Superior temporal gyrus (tissue), 1 donor: ENCODE results near the gene KIF23.

Experiments
- DNase-seq: peaks from one replicate; pipeline ENCODE4 v3.0.0-alpha.2; 2016; ENCODE audit errors: extremely low spot score

Gene KIF23

DNA sequence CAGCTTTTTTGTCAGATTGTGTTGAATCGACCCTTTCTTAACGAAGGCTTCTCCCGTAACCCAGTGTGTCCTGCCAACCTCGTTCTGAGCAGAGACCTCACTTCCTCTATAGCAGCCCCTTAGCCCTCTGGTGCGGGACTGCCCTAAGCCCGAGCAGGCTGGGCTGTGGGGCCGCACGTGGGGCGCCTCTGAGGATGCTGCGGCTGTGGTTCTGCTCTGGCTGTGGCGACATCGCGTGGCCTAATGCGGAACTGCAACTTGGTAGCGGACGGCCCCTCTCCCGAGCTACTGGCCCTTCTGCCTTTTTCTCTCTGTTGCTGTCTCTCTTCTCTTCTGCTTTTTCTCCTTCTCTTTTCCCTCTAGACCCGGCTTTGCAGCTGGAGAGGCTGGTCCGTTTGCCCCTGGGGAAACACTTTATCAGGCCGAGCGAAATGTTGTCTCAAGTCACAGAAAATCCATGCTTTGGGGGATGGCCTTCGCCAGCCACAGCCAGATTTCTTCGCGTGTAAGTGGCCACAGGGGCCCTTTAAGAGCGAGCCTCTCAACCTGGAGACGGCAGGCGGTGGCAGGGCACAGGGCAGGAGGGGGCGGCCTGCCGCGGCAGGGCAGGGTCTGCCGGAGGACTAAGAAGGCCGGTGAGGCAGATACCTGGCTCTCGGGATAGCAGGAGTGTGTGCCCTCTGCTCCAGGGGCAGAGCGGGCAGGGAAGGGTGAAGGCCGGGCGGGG lies 19.4 kb upstream of the KIF23 start:
- DNase-seq: peak; percentile 88

DNA sequence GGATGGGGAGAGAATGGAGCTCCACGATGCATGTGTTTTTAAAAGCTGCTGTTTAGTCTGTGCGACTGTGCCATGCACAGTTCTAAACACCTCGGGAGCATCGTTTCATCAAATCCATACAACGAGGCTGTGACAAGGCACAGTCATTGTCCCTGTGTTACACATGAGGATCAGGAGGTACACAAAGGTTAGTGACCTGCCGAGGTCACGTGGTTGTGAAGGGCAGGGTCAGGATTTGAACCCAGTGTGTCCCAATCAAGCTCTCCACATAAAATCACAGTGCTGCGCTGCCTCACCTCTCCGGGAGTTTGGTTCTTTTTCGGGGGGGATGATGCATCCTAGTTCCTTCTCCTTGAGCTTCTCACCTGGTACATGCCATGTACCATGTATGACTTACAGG lies 18.7 kb upstream of the KIF23 start:
- DNase-seq: no peak

DNA sequence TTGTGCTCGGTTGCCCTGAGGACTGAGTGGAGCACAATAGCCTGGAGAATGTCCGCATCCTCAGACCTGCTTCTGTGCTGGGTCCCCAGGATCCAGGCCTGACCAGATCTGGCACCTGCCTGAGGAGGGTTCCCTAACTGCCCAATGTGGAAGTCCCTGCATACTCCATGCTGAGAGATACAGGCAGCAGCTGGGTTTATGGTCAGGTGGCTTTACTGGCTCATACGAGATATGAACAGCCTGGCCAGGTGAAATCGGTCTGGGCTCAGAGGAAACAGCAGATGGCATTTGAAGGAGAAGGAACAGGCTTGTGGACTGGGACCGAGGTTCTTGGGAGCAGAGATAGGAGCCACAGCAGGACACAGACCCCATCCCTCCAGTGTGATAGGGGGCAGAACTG lies 18.2 kb upstream of the KIF23 start:
- DNase-seq: no peak

DNA sequence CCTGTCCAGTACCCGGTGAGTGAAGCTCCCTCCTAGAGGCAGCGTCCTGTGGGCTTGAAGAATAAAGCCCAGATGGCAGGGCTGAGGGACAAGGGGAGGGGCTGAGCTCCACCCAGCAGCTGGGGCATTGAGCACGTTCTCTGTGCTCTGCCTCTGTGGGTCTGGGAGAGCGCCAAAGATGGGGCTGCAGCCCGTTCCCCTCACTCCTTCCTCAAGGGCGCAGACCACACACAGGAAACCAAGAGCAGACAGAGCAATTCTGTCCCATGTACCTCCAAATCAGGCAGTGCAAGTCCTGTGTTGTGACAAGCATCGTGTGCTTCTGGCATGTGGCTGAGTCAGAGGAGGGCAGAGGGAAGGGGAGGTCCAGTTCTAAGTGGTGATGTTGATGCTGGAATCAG lies 15.7 kb upstream of the KIF23 start:
- DNase-seq: no peak

DNA sequence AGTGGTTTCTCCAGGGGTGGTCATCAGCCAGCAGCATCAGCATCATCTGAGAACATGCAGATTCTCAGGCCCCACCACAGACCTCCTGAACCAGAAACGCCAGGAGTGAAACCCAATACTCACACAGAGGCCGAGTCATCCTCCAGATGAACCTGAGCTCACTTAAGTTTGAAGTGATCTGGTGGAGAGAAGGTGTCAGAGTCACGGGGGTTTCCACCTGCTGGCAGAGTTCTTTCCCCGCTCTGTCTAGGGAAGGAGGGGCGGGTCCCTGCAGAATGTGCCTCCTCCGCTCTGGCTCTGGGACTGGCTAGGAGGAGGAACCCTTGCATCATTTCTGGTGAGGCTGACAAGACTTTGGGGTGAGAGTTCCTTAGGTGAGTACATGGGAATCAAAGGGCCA lies 13.3 kb upstream of the KIF23 start:
- no peak for DNase-seq

DNA sequence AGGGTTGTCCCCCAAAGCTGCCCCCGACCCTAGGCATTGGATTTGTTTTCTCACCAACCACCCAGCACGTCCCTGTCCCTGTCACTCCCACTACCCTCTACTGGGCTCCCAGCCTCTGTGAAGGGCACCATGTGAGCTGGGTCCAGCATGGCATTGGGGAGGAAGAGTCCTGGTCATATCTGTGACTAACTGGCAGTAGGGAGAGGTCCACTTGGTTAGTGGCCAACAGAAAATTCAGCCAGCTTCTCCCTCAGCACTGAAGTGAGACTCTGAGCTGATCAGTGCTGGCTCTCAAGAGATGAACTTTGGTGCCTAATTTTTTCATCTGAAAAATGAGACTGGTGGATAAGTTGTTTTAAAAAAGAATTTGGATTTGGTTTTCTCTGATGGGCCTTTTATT lies 11.3 kb upstream of the KIF23 start:
- DNase-seq: no peak

DNA sequence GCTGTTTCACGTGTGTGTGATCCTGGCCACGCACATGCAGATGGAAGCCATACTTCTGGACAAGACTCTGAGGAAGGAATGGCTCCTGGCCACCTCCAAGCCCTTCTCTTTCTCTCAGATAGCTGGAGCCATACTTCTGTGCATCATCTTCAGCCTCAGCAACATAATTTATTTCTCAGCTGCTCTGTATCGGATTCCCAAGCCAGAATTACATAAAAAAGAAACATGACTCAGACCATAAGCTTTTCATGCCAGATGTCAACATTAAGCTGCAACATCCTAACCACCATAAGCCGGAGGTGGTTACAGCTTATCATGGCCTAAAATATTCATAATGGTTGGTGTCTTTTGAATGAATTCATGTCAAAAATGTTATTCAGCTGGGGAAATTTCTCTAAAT lies 10.6 kb upstream of the KIF23 start:
- DNase-seq: peak; percentile 43

DNA sequence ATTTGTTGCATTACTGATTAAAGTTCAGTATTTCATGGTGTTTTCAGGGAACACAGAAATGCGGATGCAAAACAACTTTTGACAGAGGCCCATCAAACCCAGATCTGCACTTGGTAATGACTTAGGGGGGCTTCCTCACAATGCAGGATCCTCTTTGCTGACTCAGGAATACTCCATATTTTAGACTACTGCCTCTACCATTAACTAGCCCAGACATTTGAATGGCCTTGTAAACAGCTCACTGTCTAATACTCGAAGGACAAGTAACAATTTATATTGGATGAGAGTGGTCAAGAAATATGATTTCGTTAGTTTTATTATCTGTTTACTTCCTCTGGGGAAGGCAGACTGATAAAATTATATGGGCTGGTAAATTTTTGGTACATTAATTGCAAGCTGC lies 9.0 kb upstream of the KIF23 start:
- no peak for DNase-seq

DNA sequence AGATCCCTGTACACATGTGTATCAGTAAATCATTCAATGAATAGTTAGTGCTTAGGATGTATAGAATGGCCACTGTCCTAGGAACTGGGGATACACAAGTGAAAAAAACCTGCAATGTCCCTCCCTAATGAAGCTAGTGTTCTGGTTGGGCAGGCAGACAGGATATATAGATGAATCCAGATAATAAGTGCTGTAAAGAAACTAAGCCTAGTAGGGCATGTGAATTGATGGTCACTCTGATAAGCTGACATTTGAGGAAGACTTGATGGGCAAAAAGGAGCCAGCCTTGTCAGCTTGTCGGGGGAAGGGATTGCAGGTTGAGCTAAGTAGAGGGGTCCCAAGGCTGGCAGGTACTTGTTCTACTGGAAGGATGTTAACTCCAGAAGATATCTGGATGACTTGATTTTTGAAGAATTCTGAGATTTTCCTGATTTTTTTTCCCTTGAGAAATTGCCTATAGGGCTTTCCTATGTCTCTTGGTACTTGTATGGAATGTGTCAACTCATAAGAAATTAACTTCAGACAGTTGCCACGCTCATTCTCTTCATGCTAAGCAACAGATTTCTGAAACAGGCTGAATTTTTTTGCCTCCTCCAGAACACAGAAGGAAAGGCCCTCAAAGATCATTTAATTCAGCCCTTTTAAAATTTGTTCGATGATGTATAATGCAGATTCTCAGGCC lies 6.3 kb upstream of the KIF23 start:
- no peak for DNase-seq

DNA sequence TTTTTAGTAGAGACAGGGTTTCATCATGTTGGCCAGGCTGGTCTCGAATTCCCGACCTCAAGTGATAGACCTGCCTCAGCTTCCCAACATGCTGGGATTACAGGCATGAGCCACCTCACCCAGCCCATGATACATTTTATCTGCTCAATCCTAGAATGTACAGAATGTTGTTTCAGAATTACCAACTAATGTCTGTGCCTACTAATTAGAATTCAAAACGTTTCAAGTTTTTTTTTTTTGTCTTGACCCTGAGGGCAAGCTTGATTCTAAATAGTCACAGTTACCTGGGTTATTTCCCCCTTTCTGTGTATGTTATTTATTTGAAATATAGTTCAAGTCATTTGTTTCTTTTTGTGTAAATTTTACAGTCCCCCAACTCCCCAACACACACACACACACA lies 5.3 kb upstream of the KIF23 start:
- DNase-seq: no peak

DNA sequence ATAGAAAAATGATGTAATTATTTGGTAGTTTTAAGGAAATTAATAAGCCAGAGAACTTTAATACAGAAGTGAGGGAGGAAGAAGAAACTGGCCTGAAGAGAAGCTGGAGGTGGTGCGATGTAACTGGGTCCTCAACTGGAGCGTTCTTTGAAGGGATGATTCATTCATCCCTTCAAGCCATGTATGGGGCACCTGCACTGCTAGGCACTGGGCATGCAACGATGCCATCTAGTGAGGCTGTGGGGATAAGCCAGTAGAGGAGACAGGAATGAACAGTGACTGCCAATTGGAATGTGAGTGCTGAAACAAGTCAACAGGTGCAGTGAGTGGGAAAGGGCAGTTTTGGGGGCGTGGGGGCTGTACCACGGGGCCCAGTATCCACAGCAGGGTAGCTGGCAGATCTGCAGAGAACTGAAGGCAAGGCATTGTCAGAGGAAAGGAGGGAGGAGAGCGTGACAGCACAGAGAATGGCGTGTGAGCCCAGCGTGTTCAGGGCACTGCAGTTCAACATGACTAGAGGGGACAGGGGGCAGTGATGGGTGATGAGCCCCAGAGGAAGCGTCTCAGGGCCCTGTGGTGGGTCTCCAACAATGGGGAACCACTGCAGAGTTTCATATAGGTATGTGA lies 3.8 kb upstream of the KIF23 start:
- peak; percentile 34 for DNase-seq

DNA sequence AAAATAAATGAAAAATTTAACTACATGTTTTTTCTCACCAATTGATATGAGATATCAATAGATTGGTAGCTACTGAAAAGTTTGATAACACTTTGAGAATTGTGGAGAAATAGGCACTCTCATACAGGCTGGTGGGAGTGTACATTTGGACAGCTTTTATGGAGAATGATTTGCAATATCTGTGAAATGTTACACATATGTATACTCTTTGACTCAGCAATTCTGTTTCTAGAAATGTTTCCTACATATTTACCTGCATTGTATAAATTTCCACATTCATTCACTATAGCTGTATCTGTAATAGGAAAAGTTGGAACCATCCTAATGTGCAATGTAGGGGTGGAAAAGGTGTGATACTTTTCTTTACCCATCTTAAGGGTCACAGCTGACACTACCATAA lies 1.9 kb upstream of the KIF23 start:
- no peak for DNase-seq

DNA sequence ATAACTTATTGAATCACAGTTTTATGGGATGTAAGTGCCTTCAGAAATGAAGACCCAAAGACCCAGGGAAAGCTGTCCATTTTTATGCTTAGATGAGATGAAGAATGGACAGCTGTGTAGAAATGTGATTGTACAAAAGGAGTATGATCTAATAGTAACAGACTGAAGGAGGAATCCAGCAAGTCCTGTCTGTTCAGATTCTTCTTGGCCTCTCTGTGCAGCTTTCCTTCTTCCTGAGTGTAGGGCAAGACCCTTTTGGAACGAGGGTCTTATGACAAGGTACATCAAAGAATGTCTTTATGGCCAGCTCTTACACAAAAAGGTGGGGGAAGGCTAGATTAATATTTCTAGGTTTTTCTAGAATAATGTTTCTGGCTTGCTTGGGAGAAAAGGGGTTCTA lies 1.4 kb upstream of the KIF23 start:
- no peak for DNase-seq

DNA sequence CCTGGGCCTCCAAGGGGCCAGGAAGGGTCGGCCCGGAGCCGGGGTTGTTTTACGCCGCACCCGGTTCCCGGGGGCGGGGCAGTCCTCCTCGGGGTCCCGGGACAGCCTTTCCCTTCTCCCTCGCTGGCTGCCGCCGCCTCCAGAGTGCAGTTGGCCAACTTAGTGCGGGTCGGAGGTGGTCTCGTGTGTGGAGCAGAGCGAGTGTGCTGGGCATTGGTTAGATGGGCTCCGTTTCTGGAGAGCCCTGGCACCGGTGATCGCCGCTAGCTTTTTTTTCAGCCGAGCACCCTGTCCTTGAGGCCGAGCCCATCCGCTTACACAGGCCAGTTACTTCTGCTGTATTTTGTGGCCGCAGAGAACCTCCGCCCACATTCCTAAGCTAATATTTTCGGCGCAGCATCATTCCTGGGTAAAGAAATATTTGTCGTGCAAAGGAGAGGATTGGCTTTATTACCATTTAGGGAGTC lies 585 bp downstream of the KIF23 start:
- no peak for DNase-seq

DNA sequence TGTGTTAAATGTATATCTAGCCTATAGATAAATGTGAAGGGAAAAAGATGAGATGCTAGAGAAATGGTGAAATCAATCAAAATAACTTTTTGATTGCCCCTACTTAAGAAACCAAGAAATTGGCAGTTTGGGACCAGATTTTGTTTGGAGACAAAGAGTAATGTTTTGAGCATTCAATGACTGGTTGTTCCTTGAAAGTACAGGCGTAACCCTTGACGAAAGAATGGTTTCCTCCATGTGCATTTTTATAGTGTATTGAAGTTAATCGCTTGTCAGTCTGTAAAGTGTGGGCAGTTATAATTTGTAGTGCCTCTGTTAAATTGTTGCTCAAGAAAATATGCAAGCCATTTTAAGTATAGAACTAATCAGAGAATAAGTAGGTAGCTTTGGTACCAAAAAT lies 1.2 kb downstream of the KIF23 start:
- no peak for DNase-seq

DNA sequence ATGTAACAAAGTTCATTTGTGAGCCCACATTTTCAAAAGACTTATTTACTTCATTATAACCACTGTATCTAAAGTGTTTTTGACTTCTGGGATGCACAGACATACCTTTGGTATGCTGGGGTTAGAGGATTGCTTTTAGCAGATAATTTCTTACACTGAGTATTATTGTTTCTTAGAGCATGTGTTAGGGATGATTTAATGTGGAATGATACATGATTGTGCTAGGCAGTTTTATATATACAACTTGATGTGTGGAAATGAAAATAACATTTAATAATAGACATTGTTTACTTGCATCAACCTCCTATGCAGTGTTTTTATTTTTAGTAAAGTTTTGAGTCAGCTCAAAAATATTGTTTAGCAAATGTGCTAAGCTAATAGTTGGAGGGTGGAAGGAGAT lies 3.4 kb downstream of the KIF23 start:
- DNase-seq: no peak

DNA sequence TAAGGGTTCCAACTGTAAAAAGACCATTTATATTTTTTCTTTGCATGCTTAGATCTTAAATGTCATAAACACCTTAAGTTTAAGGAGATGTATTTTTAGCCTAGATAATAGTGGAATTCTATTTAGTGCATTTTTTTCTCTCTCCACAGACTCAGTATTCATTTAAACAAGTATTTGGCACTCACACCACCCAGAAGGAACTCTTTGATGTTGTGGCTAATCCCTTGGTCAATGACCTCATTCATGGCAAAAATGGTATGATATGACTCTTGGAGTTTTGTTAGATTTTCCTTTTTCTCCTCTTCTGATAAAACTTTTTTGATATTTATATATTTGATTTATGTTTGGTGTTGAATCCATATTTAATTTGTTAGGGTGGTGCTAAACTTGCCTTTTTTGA lies 7.3 kb downstream of the KIF23 start:
- no peak for DNase-seq

DNA sequence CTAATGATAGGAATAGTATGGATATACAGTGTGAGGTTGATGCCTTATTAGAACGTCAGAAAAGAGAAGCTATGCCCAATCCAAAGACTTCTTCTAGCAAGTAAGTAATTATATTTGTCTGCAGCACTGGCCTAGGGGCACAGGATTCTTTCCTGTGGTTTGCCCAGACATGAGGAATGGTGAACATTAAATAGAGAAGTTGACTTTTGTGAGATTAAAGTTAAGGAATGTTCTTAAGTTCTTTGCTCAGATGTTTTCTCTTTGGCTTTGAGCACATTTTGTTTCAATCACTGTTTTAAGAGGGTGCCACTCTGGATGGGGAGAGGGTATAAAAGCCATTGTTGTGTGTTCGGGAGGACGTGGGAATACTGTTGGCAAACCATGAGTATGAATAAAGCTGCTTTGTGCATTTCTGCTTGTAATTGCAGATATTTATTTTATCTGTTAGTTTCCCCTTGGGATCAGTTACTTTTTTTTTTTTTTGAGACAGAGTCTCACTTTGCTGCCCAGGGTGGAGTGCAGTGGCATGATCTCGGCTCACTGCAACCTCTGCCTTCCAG lies 8.3 kb downstream of the KIF23 start:
- no peak for DNase-seq

DNA sequence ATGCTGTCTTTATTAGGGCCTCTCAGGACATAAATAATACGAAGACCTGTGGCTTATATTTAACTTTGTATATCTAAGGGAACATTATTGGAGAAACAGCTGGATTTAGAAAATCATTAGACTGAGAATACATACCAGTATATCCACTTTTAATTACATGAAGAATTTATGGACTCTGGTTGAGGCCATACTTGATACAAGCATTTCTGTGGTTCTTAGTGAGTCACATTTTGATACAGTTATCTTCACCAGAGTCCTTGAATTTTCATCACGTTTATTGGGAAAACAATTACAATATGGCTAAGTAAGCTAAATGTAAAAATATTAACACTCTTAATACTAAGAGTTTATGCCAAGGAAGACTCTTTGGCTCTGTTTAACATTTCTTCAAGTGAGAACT lies 9.9 kb downstream of the KIF23 start:
- no peak for DNase-seq

DNA sequence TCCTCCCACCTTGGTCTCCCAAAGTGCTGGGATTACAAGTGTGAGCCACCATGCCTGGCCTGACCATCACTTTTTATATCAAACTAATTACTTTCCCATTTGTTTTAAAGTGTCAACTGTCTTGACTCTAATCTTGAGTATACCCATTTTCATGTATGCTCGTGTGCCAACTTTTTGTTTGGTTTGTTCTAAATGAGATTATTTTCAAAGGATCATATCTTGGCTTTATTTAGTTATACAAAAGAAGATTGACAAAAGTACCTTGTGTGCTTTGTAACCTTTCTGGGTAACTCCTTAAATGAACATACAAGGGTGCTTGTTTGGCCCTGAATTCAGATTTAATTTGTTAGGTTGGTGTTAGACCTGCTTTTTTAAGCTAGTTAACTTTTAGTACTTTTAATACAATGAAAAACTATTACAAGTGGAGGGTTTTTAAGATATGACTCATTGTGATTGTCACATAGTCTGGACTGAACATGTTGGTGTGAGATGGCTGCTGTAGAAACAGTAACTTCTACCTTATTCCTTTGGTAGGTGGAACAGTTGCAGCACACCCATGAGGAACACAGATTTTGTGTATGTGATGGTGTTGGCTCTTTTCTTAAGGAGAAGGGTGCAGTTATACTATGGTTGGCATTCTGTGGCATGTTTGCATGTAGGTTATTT lies 10.7 kb downstream of the KIF23 start:
- no peak for DNase-seq

DNA sequence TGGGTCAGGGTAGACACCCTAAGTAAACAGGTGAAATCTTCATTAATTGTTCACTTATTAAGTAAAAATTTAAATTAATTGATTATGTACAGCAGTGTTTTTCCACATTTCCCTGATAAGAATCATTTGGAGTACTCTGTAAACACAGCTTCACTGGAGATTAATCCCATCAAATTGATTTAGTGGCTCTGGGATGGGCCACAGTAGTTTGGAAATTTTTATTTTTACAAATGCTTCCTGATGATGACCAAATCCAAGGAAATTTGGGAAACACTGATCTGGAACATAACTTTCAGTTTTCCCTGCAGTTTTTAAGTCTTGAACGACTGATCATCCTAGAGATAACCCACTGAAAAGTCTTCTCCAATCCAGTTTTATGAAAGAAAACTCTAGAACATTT lies 19.7 kb downstream of the KIF23 start:
- no peak for DNase-seq

DNA sequence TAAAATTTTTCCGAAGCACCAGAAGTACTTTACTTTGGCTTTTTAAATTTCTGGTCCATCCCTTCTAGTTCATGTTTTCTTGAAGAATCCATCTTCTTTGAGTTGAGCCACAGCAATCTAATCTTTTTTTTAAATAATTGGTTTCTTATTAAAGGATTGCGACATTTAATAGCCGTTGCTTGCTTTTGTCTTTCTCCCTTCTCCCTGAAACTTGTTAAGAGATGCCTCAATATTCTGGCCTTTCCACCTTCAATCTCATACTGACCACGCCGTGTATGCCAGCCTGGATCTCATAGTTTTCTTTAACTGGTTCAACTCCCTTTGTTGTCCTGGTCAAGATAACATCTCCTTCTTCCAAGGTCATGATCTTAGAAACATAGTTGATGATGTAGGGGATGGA lies 20.1 kb downstream of the KIF23 start:
- no peak for DNase-seq
